HUES6 (cell line): Measurements from ENCODE around the gene STIM1.
"Not testable (repeated sequence)": the region's sequence is repeated elsewhere in the genome, so short reads cannot be mapped to it uniquely, and the experiment has no call there.

ENCODE experiments used
- H3K27ac ChIP-seq: 2 replicates; pipeline ENCODE4 v1.7.0; 2013; ENCODE audit warnings: low read depth, mild to moderate bottlenecking, low read length, inconsistent platforms
- H3K27me3 ChIP-seq: 2 replicates; pipeline ENCODE4 v1.6.1; 2013; ENCODE audit warnings: low read length; ENCODE audit not compliant: control insufficient read depth, insufficient read depth
- H3K36me3 ChIP-seq: 2 replicates; pipeline ENCODE4 v1.6.1; 2013; ENCODE audit warnings: low read length; ENCODE audit not compliant: control insufficient read depth, insufficient read depth
- H3K4me1 ChIP-seq: 2 replicates; pipeline ENCODE4 v1.6.1; 2013; ENCODE audit warnings: low read length; ENCODE audit not compliant: control insufficient read depth, insufficient read depth
- H3K4me3 ChIP-seq: 2 replicates; pipeline ENCODE4 v1.5.1; 2013; ENCODE audit warnings: low read depth, low read length
- H3K9ac ChIP-seq: one replicate; pipeline ENCODE4 v1.6.1; 2013; ENCODE audit warnings: mild to moderate bottlenecking, low read length
- H3K9me3 ChIP-seq: 2 replicates; pipeline ENCODE4 v1.6.1; 2013; ENCODE audit warnings: low read depth, low read length; ENCODE audit not compliant: control insufficient read depth, insufficient read depth

Gene STIM1

GRCh38 chr11:3888876-3889275, 33.4 kb downstream of the STIM1 start:
- no peak overlapping the region for H3K4me3 ChIP-seq
- no peak overlapping the region for H3K9ac ChIP-seq
- no peaks in the 10 kb centered on the region for H3K4me1 ChIP-seq
- no peak overlapping the region for H3K27ac ChIP-seq
- no peaks in the 10 kb centered on the region for H3K27me3 ChIP-seq
- H3K36me3 ChIP-seq: no peaks in the 10 kb centered on the region
- H3K9me3 ChIP-seq: no peaks in the 10 kb centered on the region

GRCh38 chr11:3890014-3890413, 34.5 kb downstream of the STIM1 start:
- H3K9me3 ChIP-seq: no peaks in the 10 kb centered on the region
- no peak overlapping the region for H3K9ac ChIP-seq
- no peaks in the 10 kb centered on the region for H3K4me1 ChIP-seq
- no peaks in the 10 kb centered on the region for H3K27me3 ChIP-seq
- no peak overlapping the region for H3K4me3 ChIP-seq
- H3K36me3 ChIP-seq: no peaks in the 10 kb centered on the region
- H3K27ac ChIP-seq: no peak overlapping the region

- Histone ChIP-seq H3K9me3 (no peaks in the 10 kb centered on the region), H3K4me1 (no peaks in the 10 kb centered on the region), H3K4me3 (no peak overlapping the region), H3K9ac (no peak overlapping the region), H3K27me3 (no peaks in the 10 kb centered on the region), H3K36me3 (no peaks in the 10 kb centered on the region), H3K27ac (no peak overlapping the region)
These were observed 35.3 kb downstream of the STIM1 start for GRCh38 chr11:3890806-3891205.

- Histone ChIP-seq H3K4me3 (no peak overlapping the region), H3K27ac (no peak overlapping the region), H3K36me3 (no peaks in the 10 kb centered on the region), H3K4me1 (no peaks in the 10 kb centered on the region), H3K9ac (no peak overlapping the region), H3K9me3 (no peaks in the 10 kb centered on the region), H3K27me3 (no peaks in the 10 kb centered on the region)
These were observed 36.3 kb downstream of the STIM1 start for GRCh38 chr11:3891751-3892150.

- Histone ChIP-seq H3K27me3 (no peaks in the 10 kb centered on the region), H3K27ac (no peak overlapping the region), H3K4me1 (no peaks in the 10 kb centered on the region), H3K9me3 (no peaks in the 10 kb centered on the region), H3K4me3 (no peak overlapping the region), H3K9ac (no peak overlapping the region), H3K36me3 (no peaks in the 10 kb centered on the region)
These were observed 36.7 kb downstream of the STIM1 start for GRCh38 chr11:3892156-3892555.

GRCh38 chr11:3893311-3893710, 37.8 kb downstream of the STIM1 start:
- H3K4me1 ChIP-seq: no peaks in the 10 kb centered on the region
- H3K27me3 ChIP-seq: no peaks in the 10 kb centered on the region
- no peak overlapping the region for H3K27ac ChIP-seq
- no peaks in the 10 kb centered on the region for H3K9me3 ChIP-seq
- H3K9ac ChIP-seq: no peak overlapping the region
- H3K36me3 ChIP-seq: no peaks in the 10 kb centered on the region
- no peak overlapping the region for H3K4me3 ChIP-seq

GRCh38 chr11:3894128-3894731, 38.8 kb downstream of the STIM1 start:
- Histone ChIP-seq H3K9ac (no peak overlapping the region), H3K4me3 (no peak overlapping the region)

GRCh38 chr11:3896644-3897043, 41.2 kb downstream of the STIM1 start:
- H3K9me3 ChIP-seq: peaks cover 11% of the 10 kb centered on the region
- no peak overlapping the region for H3K9ac ChIP-seq
- no peaks in the 10 kb centered on the region for H3K36me3 ChIP-seq
- no peak overlapping the region for H3K27ac ChIP-seq
- H3K27me3 ChIP-seq: no peaks in the 10 kb centered on the region
- no peak overlapping the region for H3K4me3 ChIP-seq
- H3K4me1 ChIP-seq: no peaks in the 10 kb centered on the region

More at GRCh38 chr11:3894128-3894731, 38.8 kb downstream of the STIM1 start:
- no peaks in the 10 kb centered on the region for H3K36me3 ChIP-seq
- no peaks in the 10 kb centered on the region for H3K27me3 ChIP-seq
- H3K4me1 ChIP-seq: no peaks in the 10 kb centered on the region
- H3K27ac ChIP-seq: no peak overlapping the region
- H3K9me3 ChIP-seq: no peaks in the 10 kb centered on the region

- not testable (repeated sequence) for H3K36me3 ChIP-seq, H3K4me3 ChIP-seq, H3K4me1 ChIP-seq, H3K9ac ChIP-seq, H3K27me3 ChIP-seq, H3K27ac ChIP-seq
- H3K9me3 ChIP-seq: peaks cover 18% of the 10 kb centered on the region
These were observed 44.8 kb downstream of the STIM1 start for GRCh38 chr11:3900230-3900629.

- Histone ChIP-seq H3K9ac (no peak overlapping the region), H3K9me3 (peaks cover 18% of the 10 kb centered on the region), H3K4me1 (peaks cover 18% of the 10 kb centered on the region; the same call in 1 of the 2 replicates), H3K27me3 (no peaks in the 10 kb centered on the region), H3K36me3 (no peaks in the 10 kb centered on the region), H3K4me3 (no peak overlapping the region), H3K27ac (no peak overlapping the region)
These were observed 46.0 kb downstream of the STIM1 start for GRCh38 chr11:3901249-3902025.

- H3K27me3 ChIP-seq: no peaks in the 10 kb centered on the region
- H3K4me1 ChIP-seq: peaks cover 18% of the 10 kb centered on the region; the same call in 1 of the 2 replicates
These were observed 47.0 kb downstream of the STIM1 start for GRCh38 chr11:3902441-3902840.

More at GRCh38 chr11:3902441-3902840, 47.0 kb downstream of the STIM1 start:
- H3K9me3 ChIP-seq: peaks cover 18% of the 10 kb centered on the region
- H3K36me3 ChIP-seq: no peaks in the 10 kb centered on the region
- no peak overlapping the region for H3K27ac ChIP-seq
- no peak overlapping the region for H3K9ac ChIP-seq
- H3K4me3 ChIP-seq: no peak overlapping the region
